HG03575 (cell line): ENCODE measurements around the gene TUBB4B.
"Not testable (repeated sequence)": the region's sequence is repeated elsewhere in the genome, so short reads cannot be mapped to it uniquely, and the experiment has no call there.

Experiments used
- ATAC-seq: cut with Tn5 transposase; IDR thresholded peaks from one replicate; pipeline ENCODE4 v1.9.1; 2021; ENCODE audit not compliant: unreplicated experiment, insufficient number of reproducible peaks, low FRiP score; ENCODE audit errors: extremely low read depth

TUBB4B gene

GRCh38 chr9:137245450-137246421 lies 4.6 kb downstream of the TUBB4B start:
- ATAC-seq: no peak

GRCh38 chr9:137247135-137247915 lies 6.2 kb downstream of the TUBB4B start:
- no peak for ATAC-seq

- ATAC-seq: no peak
Observed at GRCh38 chr9:137247916-137248175, 6.8 kb downstream of the TUBB4B start.

- no peak for ATAC-seq
Observed at GRCh38 chr9:137250329-137251193, 9.5 kb downstream of the TUBB4B start.

- ATAC-seq: no peak
Observed at GRCh38 chr9:137251194-137251461, 10.0 kb downstream of the TUBB4B start, which contains the start of gene STPG3. TSS of gene STPG3 (plus strand) at chr9:137251286. CDS start at chr9:137251287, 1 bp downstream.

DNA sequence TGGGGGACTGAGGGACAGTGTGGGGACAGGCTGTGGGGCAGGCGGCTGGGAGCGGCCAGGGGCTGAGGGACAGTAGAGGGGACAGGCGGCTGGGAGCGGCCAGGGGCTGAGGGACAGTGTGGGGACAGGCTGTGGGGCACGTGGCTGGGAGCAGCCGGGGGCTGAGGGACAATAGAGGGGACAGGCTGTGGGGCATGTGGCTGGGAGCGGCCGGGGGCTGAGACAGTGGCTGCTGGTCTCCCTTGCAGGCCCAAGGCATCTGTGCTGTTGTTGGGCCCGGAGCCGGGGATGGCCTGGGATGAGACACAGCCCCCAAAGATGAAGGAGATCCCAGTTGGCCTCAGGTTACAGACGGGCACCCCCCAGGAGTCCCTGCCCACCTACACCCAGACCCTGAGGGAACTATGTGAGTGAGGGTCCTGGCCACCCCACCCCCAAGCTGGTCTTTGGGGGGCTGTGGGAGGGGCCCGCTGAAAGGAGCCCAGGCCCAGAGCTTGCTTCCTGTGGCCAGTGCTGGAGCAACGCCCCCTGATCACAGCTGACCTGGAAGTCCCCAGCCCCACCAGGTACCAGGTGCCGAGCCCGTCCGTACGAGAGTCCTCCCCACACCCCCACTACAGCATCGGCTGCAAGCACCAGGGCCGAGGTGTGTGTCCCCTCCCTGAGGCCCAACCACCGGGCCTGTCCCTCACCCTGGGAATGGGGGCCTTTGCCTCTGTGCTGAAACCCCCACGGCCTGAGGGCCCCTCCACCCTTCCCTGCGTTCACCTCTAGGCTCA lies 10.6 kb downstream of the TUBB4B start:
- ATAC-seq: no peak

- ATAC-seq: no peak
Observed at GRCh38 chr9:137252555-137253506, 11.7 kb downstream of the TUBB4B start.

DNA sequence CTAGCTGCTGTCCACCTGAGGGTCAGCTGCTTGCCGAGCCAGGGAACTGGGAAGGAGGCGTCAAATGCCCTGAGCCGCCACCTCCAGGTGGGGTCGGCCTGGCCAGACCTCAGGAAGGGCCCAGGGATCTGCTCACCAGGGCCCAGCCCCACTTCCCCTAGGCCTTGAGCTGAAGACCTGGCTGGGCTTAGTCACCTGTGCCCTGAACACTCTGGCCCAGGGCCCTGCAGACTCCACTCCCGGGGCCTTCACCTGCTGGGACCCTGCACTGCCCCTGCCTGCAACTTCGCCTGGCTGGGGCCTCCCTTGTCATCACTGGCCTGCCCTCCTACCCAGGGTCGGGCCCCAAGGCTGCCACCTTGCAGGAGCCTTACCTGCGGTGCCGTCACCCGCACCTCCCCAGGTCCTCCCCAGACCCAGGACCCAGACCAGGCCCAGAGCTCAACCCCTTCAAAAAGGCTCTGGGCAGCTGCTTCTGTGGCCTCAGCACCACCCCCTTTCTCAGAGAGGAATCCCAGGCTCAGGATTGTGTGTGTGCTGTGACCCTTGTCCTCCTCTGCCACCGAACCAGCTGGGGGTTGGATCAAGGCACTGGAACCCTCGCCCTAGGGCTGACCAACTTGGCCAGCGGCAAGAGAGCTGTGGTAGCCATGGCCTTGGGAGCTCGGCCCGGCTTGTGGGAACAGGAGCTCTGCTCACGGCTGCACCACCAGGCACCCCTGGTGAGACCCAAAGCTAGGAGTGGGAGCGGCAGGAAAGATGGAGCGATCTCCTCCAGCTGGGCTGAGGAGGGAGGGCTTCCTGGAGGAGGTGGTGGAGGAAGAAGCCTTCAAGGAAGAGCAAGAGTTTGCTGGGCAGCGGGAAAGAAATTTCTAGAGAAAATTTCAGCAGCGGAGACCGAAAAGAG lies 12.9 kb downstream of the TUBB4B start:
- no peak for ATAC-seq

DNA sequence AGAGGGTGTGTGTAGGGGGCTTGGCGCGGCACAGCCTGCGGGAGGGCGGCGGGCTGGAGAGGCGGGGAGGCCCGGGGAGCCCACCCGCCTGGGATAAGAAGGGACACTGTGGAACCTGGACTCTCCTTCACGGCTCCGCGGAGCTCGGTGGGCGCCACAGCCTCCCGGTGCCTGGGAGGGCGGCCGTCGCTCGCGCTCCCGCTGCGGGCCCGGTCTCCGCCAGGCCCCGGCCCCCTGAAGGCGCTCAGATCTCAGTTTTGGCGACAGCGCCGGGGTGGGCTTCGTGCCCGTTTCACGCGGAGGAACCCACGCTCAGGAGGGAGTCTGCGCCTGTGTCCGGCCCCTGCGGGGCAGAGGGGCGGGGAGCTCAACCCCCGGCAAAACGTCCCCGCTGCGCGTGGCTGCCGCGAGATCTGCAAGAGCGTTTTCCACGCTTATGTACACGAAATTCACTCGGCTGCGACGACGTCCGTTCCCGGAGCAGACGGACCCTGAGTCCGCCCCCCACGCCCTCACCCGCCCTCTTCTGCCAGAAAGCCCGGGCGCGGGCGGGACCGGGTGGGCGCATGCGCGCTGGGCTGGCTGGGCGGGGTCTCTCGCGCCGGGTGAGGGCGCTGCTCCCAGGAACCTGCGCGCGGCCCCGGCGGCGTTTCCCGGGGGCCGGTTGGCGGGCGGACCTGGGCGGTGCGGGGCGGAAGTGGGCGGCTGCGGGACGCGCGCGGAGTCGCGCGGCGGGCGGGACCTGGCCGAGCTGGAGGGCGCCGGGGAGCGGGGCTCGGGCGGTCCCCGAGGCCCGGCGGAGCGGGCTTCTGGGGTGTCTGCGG lies 13.7 kb downstream of the TUBB4B start, which contains the start of gene NELFB:
Gene NELFB, plus strand, starts transcription at position 704 of the 824 bp plus-strand sequence.
- ATAC-seq: no peak

- no peak for ATAC-seq
Observed at GRCh38 chr9:137255448-137256114, 14.5 kb downstream of the TUBB4B start.

DNA sequence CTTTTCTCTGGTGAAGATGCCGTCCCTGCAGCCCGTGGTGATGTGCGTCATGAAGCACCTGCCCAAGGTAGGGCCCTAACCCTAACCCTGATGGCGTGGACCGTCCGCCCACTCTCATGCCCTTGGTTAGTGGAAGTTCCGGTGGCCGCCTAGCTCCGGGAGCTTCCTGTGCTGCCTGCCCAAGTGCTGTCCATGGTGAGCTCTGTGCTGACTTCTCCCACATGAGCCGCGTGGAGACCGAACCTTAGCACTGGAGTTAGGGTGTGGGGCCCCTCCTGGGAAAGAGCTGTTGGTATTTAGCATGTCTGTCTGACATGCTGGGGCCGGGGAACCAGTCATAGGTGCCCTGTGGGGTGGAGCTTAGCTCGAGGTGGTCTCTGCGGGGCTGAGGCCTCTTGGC lies 15.3 kb downstream of the TUBB4B start:
- no peak for ATAC-seq

DNA sequence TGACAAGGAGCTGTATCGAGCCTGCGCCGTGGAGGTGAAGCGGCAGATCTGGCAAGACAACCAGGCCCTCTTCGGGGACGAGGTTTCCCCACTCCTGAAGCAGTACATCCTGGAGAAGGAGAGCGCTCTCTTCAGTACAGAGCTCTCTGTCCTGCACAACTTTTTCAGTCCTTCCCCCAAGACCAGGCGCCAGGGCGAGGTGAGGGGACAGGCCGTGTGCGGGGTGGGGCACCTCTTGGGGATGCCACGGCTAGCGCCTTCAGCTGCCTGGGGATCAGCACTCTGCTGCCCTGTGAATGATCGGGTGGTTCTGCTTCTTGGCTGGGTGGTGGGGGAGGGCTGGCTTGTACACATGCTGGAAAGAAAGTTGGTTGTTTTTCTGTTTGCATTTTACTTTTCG lies 15.8 kb downstream of the TUBB4B start:
- ATAC-seq: no peak

GRCh38 chr9:137262173-137262908 lies 21.3 kb downstream of the TUBB4B start:
- ATAC-seq: not testable (repeated sequence)

DNA sequence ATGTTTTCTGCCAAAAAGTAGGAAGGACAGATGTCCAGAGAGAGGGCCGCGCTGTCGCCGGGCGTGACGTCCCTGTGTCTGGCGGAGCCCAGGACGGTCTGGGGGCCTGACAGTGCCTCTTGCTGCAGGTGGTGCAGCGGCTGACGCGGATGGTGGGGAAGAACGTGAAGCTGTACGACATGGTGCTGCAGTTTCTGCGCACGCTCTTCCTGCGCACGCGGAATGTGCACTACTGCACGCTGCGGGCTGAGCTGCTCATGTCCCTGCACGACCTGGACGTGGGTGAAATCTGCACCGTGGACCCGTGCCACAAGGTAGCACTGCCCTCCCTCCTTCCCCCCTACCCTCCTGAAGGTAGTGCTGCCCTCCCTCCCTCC lies 21.8 kb downstream of the TUBB4B start:
- ATAC-seq: no peak

- no peak for ATAC-seq
Observed at GRCh38 chr9:137263506-137263905, 22.4 kb downstream of the TUBB4B start.
